ENCODE measurements around the gene BAZ2B. TPM values are rescaled to one million over a fixed set of nuclear protein-coding genes. Genes with fewer than 3 reads are reported as not detected.

Gene BAZ2B
- total RNA-seq, 1 experiment from 2014 or later: 34.9 TPM

DNA sequence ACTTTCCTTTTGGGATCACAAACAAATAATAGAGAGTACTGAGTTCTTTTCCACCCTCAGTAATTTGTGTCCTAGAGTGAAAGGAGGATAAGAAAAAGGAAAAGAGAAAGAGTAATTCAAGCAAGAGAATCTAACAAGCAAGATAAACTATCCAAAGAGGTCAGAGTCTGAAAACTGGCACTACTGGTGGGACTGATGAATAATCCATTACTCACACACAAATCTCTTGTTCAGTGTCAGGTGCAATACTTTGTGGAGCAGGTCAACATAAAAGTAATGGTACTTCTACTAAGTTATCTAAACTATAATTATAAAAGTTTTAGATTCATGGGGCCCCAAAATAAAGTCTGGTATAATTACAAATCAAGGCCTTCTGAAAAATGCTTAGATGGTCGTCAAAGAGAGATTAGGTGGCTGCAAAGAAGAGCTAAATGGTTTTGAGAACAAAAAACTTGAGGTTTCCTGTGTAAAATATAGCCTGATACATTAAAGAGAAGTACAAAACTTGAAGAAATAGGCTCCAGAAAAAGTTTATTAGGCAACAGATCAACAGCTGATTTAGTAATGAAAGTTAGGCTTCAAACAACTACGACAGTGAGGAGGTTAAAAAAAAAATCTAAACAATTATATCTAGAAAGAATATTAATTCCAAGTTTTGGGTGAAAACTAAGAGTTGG, 109.4 kb downstream of the BAZ2B start:
- peak overlapping the region; percentile 69 for H3K4me2 ChIP-seq
- intact Hi-C loops (cut with micrococcal nuclease; ENCODE audit: unreplicated experiment): no loop called here
- H3K27ac ChIP-seq: peak overlapping the region; percentile 51
- no peak overlapping the region for H3K4me3 ChIP-seq
- no peak overlapping the region for H2AFZ ChIP-seq
- no peaks in the 10 kb centered on the region for H4K20me1 ChIP-seq (ENCODE audit: insufficient read depth)
- H3K27me3 ChIP-seq (ENCODE audit: insufficient read depth, low read depth): no peaks in the 10 kb centered on the region
- no peaks in the 10 kb centered on the region for H3K9me3 ChIP-seq (ENCODE audit: insufficient read depth, low read depth)
- POLR2A ChIA-PET (ENCODE audit: unreplicated experiment): no interaction called here
- H3K9me2 ChIP-seq (ENCODE audit: insufficient read depth): no peaks in the 10 kb centered on the region
- H3K4me1 ChIP-seq (replicated peaks; ENCODE audit: insufficient read depth): peaks cover 17% of the 10 kb centered on the region
- H3K36me3 ChIP-seq (ENCODE audit: low read depth): no peaks in the 10 kb centered on the region
- peak in 1 of 2 experiments; percentile 54 for DNase-seq
- TF ChIP-seq, protein P1, sequence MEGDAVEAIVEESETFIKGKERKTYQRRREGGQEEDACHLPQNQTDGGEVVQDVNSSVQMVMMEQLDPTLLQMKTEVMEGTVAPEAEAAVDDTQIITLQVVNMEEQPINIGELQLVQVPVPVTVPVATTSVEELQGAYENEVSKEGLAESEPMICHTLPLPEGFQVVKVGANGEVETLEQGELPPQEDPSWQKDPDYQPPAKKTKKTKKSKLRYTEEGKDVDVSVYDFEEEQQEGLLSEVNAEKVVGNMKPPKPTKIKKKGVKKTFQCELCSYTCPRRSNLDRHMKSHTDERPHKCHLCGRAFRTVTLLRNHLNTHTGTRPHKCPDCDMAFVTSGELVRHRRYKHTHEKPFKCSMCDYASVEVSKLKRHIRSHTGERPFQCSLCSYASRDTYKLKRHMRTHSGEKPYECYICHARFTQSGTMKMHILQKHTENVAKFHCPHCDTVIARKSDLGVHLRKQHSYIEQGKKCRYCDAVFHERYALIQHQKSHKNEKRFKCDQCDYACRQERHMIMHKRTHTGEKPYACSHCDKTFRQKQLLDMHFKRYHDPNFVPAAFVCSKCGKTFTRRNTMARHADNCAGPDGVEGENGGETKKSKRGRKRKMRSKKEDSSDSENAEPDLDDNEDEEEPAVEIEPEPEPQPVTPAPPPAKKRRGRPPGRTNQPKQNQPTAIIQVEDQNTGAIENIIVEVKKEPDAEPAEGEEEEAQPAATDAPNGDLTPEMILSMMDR (conservative IDR thresholded peaks at IDR 0.05): no peak
- no peak for TF ChIP-seq EZH2 (IDR thresholded peaks at IDR 0.05; ENCODE audit: low read depth)
- no peaks in the 10 kb centered on the region for H3K79me2 ChIP-seq (ENCODE audit: low read depth)
- CTCF ChIA-PET: no interaction called here
- no TSS peak for BruUV-seq (replicated peaks)
- H3F3A ChIP-seq (ENCODE audit: insufficient read depth, low read depth): 0 out of 2 replicates have a peak, but pooled peaks cover 5% of the 10 kb centered on the region

DNA sequence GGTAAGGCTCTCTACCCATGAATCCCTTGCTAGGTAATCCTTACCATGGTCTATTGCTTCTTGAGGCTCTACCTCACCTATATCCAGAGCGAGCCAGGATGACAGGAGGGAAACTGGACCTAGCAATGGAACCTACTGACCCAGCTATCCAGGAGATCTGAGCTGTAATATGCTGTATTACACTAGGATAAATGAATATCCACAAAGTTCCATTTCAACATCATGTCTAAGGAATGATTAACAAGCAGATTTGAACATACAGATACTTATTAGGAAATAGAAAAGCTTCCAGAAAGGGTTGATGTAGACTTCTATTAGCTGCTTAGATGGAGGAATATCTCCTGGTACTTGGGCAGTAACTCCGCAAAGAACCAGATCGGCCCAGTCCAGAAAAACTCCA, 110.1 kb downstream of the BAZ2B start:
- CTCF ChIA-PET: no interaction called here
- no TSS peak for BruUV-seq (replicated peaks)

DNA sequence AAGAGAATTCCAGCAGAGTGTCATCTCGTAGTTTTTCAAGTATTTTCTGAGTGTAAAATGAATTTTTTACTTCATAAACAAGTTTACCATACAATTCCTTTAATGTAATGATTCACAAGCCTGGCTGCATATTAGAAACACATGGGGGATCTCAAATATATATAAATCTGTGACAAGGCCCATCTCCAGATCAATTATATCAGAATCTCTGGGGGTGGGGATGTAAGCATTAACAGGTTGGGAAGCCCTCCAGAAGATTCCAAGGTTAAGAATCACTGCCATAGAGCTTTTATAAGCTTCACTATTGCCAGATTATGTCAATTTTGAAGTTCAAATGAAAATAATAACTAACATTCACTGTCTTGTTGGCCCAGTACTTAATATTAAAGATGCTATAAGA, 111.2 kb downstream of the BAZ2B start:
- no peaks in the 10 kb centered on the region for H3K9me2 ChIP-seq (ENCODE audit: insufficient read depth)
- POLR2A ChIA-PET (ENCODE audit: unreplicated experiment): interaction anchor here (0.6 kb wide), 1 partner anchor 109 kb away, joined by 3 read pairs; no protein-coding TSS in a partner anchor
- no peaks in the 10 kb centered on the region for H4K20me1 ChIP-seq (ENCODE audit: insufficient read depth)
- DNase-seq: no peak
- no peak overlapping the region for H2AFZ ChIP-seq
- TF ChIP-seq, protein P1 (conservative IDR thresholded peaks at IDR 0.05): no peak
- no peak for TF ChIP-seq EZH2 (IDR thresholded peaks at IDR 0.05; ENCODE audit: low read depth)
- no peaks in the 10 kb centered on the region for H3K9me3 ChIP-seq (ENCODE audit: insufficient read depth, low read depth)
- intact Hi-C loops (cut with micrococcal nuclease; ENCODE audit: unreplicated experiment): no loop called here
- no peaks in the 10 kb centered on the region for H3K79me2 ChIP-seq (ENCODE audit: low read depth)
- 0 out of 2 replicates have a peak, but pooled peaks cover 5% of the 10 kb centered on the region for H3F3A ChIP-seq (ENCODE audit: insufficient read depth, low read depth)
- no peak overlapping the region for H3K4me3 ChIP-seq
- no peak overlapping the region for H3K27ac ChIP-seq
- CTCF ChIA-PET: no interaction called here
- H3K36me3 ChIP-seq (ENCODE audit: low read depth): no peaks in the 10 kb centered on the region
- no peaks in the 10 kb centered on the region for H3K27me3 ChIP-seq (ENCODE audit: insufficient read depth, low read depth)
- H3K4me2 ChIP-seq: no peak overlapping the region
- peaks cover 17% of the 10 kb centered on the region for H3K4me1 ChIP-seq (replicated peaks; ENCODE audit: insufficient read depth)
- BruUV-seq (replicated peaks): no TSS peak

More for the DNA sequence above, 110.1 kb downstream of the BAZ2B start:
- Histone ChIP-seq H3K36me3 (ENCODE audit: low read depth) (no peaks in the 10 kb centered on the region), H3F3A (ENCODE audit: insufficient read depth, low read depth) (0 out of 2 replicates have a peak, but pooled peaks cover 5% of the 10 kb centered on the region), H3K9me2 (ENCODE audit: insufficient read depth) (no peaks in the 10 kb centered on the region), H3K4me1 (replicated peaks; ENCODE audit: insufficient read depth) (peaks cover 17% of the 10 kb centered on the region), H3K79me2 (ENCODE audit: low read depth) (no peaks in the 10 kb centered on the region), H3K9me3 (ENCODE audit: insufficient read depth, low read depth) (no peaks in the 10 kb centered on the region), H3K27ac (peak overlapping the region; percentile 51), H3K4me3 (no peak overlapping the region), H4K20me1 (ENCODE audit: insufficient read depth) (no peaks in the 10 kb centered on the region), H3K4me2 (peak overlapping the region; percentile 69), H2AFZ (no peak overlapping the region), H3K27me3 (ENCODE audit: insufficient read depth, low read depth) (no peaks in the 10 kb centered on the region)
- no peak for DNase-seq
- intact Hi-C loops (cut with micrococcal nuclease; ENCODE audit: unreplicated experiment): no loop called here
- TF ChIP-seq, protein P1 (conservative IDR thresholded peaks at IDR 0.05): no peak
- no peak for TF ChIP-seq EZH2 (IDR thresholded peaks at IDR 0.05; ENCODE audit: low read depth)
- POLR2A ChIA-PET (ENCODE audit: unreplicated experiment): no interaction called here

Data from PC-9 (cell line).